A673 (cell line): Measurements from ENCODE around the gene ST3GAL4. TPM values are rescaled to one million over a fixed set of nuclear protein-coding genes. Genes with fewer than 3 reads are reported as not detected.
"Not testable (repeated sequence)": the region's sequence is repeated elsewhere in the genome, so short reads cannot be mapped to it uniquely, and the experiment has no call there.

Experiments
- BruUV-seq: library from RNA; stranded (reverse); fragments of 400-500 nt; replicated peaks from 2 replicates; lab custom pipeline; 2021; lab: Mats Ljungman, UMichigan
- CTCF ChIA-PET: fragments of 300-600 bp; sonication (Branson Sonifier 250); formaldehyde crosslinking; loops from one replicate; lab custom pipeline; 2022; ENCODE audit warnings: antibody characterized with exemption; lab: Charles Lee
- POLR2A ChIA-PET: fragments of 300-600 bp; sonication (Branson Sonifier 250); formaldehyde crosslinking; loops from one replicate; lab custom pipeline; 2022; ENCODE audit warnings: antibody characterized with exemption; ENCODE audit not compliant: low non-redundant PET; lab: Charles Lee
- DNase-seq: peaks from one replicate; pipeline ENCODE4 v3.0.0-alpha.2; 2015; ENCODE audit warnings: low spot score
- H3K27ac ChIP-seq: fragments of 200-600 bp; sonication (generic); 2 replicates; pipeline ENCODE4 v1.5.1; 2016; ENCODE audit warnings: mixed run types, low read depth, mild to moderate bottlenecking, mixed read lengths, antibody characterized with exemption, low read length; ENCODE audit not compliant: poor library complexity, severe bottlenecking
- H3K27me3 ChIP-seq: fragments of 200-600 bp; sonication (generic); replicated peaks from 2 replicates; pipeline ENCODE4 v1.6.1; 2017; ENCODE audit warnings: mixed run types, low read depth, mild to moderate bottlenecking, mixed read lengths, antibody characterized with exemption, low read length; ENCODE audit not compliant: insufficient read depth, poor library complexity
- H3K36me3 ChIP-seq: fragments of 200-600 bp; sonication (generic); 2 replicates; pipeline ENCODE4 v1.6.1; 2016; ENCODE audit warnings: mixed run types, mild to moderate bottlenecking, mixed read lengths, antibody characterized with exemption, low read length; ENCODE audit not compliant: insufficient read depth, poor library complexity, severe bottlenecking
- H3K4me1 ChIP-seq: fragments of 200-600 bp; sonication (generic); 2 replicates; pipeline ENCODE4 v1.6.1; 2017; ENCODE audit warnings: mixed run types, mild to moderate bottlenecking, mixed read lengths, antibody characterized with exemption, low read length; ENCODE audit not compliant: insufficient read depth, poor library complexity, severe bottlenecking
- H3K4me3 ChIP-seq: fragments of 200-600 bp; sonication (generic); 2 replicates; pipeline ENCODE4 v1.5.1; 2016; ENCODE audit warnings: low read depth, mixed run types, mild to moderate bottlenecking, mixed read lengths, low read length; ENCODE audit not compliant: poor library complexity, severe bottlenecking
- H3K9me3 ChIP-seq: fragments of 200-600 bp; sonication (generic); 2 replicates; pipeline ENCODE4 v1.6.1; 2016; ENCODE audit warnings: mixed run types, low read depth, mild to moderate bottlenecking, mixed read lengths, antibody characterized with exemption, low read length; ENCODE audit not compliant: poor library complexity, severe bottlenecking
- EZH2 ChIP-seq: fragments of 200-600 bp; sonication (generic); IDR thresholded peaks from 2 replicates; pipeline ENCODE4 v1.6.1; 2017; ENCODE audit warnings: borderline replicate concordance, low read depth, mild to moderate bottlenecking, mixed read lengths, antibody characterized with exemption, low read length; ENCODE audit not compliant: poor library complexity, severe bottlenecking
- intact Hi-C: fragments of 100-400 bp; cut with micrococcal nuclease; formaldehyde crosslinking; loops from one replicate; pipeline ENCODE4 v1.10.0; 2022; ENCODE audit not compliant: unreplicated experiment
- total RNA-seq: library from RNA; stranded (reverse); gene quantifications from 2 replicates; pipeline ENCODE4 v1.2.3, GENCODE V29; 2021
- TF ChIP-seq, protein P1 (sequence below): fragments of 300-800, 200-600 bp; sonication (generic); conservative IDR thresholded peaks from 2 replicates; pipeline ENCODE4 v1.5.1; 2017; ENCODE audit warnings: low read depth, mild to moderate bottlenecking, antibody characterized with exemption, low read length, moderate library complexity, mixed read lengths

Gene ST3GAL4
- total RNA-seq, 1 experiment from 2014 or later: 29.9 TPM

DNA sequence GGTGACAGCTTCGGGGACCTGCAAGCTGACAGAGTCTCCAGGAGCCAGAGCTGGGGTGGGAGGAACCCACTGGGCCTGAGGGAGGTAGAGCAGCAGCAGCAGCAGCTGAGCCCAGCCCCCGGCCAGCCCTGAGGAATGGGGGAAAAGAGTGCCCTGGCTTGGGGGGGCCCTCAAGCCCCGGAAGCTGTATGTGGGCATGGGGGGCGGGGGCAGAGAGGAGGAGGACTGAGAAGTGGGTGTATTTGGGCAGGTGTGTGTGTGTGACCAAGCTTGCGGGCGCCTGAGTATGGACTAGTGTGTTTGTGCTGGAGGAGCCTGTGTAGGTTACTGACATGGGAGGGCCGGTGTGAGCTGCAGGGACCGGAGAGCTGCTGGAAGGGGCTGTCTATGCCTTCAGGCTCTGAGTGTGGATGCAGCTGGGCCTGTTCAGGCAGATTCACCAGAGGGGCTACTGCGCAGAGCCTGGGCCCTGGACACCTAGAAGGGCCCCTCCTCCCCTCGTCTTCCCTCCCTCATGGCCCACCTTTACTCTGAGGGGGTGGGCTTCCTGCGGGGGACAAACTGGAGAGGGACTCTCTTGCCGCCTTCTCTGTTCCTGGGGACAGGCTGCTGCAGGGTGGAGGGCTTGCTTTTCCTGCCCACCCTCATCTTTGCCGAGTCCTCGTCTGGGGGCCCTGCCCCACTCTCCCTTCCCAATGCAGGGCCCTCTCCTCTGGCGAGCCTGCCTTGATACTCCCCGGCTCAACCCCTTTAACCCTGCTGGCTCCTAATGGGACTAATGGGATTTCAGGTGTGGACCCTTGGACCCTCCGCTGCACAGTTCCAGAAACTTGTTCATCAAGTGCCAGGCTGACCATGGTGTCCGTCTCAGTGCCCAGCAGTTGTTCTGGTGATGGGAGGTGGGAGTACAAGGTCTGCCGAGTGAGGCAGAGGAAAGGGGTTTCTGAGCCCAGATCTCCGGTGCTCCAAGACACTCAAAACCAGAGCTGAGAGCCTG is 28.2 kb downstream of the ST3GAL4 start:
- POLR2A ChIA-PET: no interaction called here
- BruUV-seq: no TSS peak
- CTCF ChIA-PET: interaction anchor here (0.6 kb wide), 1 partner anchor 23 kb away, joined by 3 read pairs; no protein-coding TSS in a partner anchor

GRCh38 chr11:126384449-126385070 is 29.1 kb downstream of the ST3GAL4 start:
- no peak for DNase-seq
- POLR2A ChIA-PET: no interaction called here
- intact Hi-C loops: no loop called here
- Histone ChIP-seq H3K27me3 (no peaks in the 10 kb centered on the region), H3K9me3 (no peaks in the 10 kb centered on the region), H3K4me1 (peaks cover 8% of the 10 kb centered on the region), H3K36me3 (no peaks in the 10 kb centered on the region), H3K27ac (no peak overlapping the region), H3K4me3 (no peak overlapping the region)
- no peak for TF ChIP-seq EZH2
- TF ChIP-seq, protein P1, sequence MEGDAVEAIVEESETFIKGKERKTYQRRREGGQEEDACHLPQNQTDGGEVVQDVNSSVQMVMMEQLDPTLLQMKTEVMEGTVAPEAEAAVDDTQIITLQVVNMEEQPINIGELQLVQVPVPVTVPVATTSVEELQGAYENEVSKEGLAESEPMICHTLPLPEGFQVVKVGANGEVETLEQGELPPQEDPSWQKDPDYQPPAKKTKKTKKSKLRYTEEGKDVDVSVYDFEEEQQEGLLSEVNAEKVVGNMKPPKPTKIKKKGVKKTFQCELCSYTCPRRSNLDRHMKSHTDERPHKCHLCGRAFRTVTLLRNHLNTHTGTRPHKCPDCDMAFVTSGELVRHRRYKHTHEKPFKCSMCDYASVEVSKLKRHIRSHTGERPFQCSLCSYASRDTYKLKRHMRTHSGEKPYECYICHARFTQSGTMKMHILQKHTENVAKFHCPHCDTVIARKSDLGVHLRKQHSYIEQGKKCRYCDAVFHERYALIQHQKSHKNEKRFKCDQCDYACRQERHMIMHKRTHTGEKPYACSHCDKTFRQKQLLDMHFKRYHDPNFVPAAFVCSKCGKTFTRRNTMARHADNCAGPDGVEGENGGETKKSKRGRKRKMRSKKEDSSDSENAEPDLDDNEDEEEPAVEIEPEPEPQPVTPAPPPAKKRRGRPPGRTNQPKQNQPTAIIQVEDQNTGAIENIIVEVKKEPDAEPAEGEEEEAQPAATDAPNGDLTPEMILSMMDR: no peak
- CTCF ChIA-PET: no interaction called here
- no TSS peak for BruUV-seq

More for the DNA sequence above, 28.2 kb downstream of the ST3GAL4 start:
- TF ChIP-seq EZH2: no peak
- TF ChIP-seq, protein P1: no peak
- DNase-seq: no peak
- H3K4me3 ChIP-seq: no peak overlapping the region
- no peaks in the 10 kb centered on the region for H3K36me3 ChIP-seq
- H3K9me3 ChIP-seq: no peaks in the 10 kb centered on the region
- peak overlapping the region; percentile 23 for H3K27ac ChIP-seq
- no peaks in the 10 kb centered on the region for H3K27me3 ChIP-seq
- H3K4me1 ChIP-seq: peaks cover 12% of the 10 kb centered on the region
- intact Hi-C loops: no loop called here

DNA sequence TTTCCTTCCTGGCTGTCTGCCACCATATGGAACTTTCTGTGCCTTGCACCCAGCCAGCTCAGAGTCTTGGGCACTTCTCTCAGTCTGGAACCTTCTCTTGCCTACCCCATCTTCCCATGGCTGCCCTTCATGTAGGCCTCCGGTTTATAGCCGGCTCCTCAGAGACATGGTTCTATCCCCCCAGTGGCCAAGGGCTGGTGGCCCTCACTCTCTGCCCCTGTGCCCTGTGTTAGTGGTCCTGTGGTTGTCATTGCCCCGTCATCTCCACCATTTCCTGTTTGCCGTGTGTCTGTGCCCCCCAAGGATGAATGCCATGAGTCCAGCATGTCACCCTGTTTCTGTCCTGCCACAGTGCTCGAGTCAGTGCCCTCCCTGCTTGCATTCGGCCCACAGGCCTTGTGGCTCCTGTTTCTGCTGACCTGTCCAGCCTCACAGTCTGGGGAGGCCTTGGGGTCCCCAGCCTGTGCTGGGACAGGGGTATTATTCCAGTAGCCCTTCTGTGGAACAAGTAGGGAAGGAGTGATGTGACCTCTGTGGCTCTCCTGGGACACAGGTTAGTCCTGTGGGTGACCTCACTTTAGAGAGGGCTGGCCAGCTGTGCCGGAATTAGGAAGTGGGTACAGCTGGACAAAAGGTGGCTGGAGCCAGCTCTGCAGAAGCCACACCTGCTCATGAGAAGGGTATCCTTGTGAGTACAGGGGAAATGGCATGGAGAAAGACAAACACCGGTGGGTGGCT is 30.7 kb downstream of the ST3GAL4 start:
- Histone ChIP-seq H3K27ac (no peak overlapping the region), H3K36me3 (no peaks in the 10 kb centered on the region), H3K4me1 (peaks cover 8% of the 10 kb centered on the region), H3K9me3 (no peaks in the 10 kb centered on the region), H3K27me3 (no peaks in the 10 kb centered on the region), H3K4me3 (no peak overlapping the region)
- TF ChIP-seq, protein P1: no peak
- no peak for TF ChIP-seq EZH2
- BruUV-seq: no TSS peak
- ChIA-PET POLR2A (interaction anchor here (0.7 kb wide), 1 partner anchor 26 kb away, joined by 5 read pairs; no protein-coding TSS in a partner anchor), CTCF (no interaction called here)
- DNase-seq: no peak
- intact Hi-C loops: no loop called here

DNA sequence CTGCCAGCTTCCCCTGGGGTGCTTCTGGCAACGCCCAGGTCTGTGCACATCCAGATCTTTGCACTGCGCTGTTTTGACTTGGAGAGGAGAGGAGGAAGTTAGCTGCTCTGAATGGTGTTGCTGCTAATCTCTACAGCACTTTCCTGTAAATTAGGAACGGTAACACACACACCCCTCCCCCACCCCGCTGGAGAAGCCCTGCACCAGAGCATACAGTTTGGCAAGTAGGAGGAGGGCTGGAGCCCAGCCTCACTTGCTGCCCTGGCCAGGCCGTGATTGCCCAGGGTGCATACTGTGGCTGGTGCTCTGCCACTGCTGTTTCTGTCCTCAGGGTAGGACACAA is 31.2 kb downstream of the ST3GAL4 start:
- H3K36me3 ChIP-seq, CTCF ChIA-PET, BruUV-seq, H3K27me3 ChIP-seq, H3K4me3 ChIP-seq, intact Hi-C loops, H3K4me1 ChIP-seq, H3K27ac ChIP-seq, POLR2A ChIA-PET, H3K9me3 ChIP-seq: not testable (repeated sequence)
- peak; percentile 50 for DNase-seq
